RWPE2 (cell line): ENCODE measurements around the gene KMT2D.

Experiments
- ATAC-seq: fragments of 200-7000 bp; cut with Tn5 transposase; 3 replicates; pipeline ENCODE4 v1.9.1; 2021; ENCODE audit warnings: low read depth
- DNase-seq: peaks from one replicate; pipeline ENCODE4 v3.0.0-alpha.2; 2020; ENCODE audit warnings: low spot score
- H3K27ac ChIP-seq: fragments of 450-650 bp; 2 replicates; pipeline ENCODE4 v1.5.1; 2017; ENCODE audit warnings: mild to moderate bottlenecking; ENCODE audit not compliant: poor library complexity, severe bottlenecking
- H3K27me3 ChIP-seq: fragments of 250-450 bp; sonication (Bioruptor Pico); 2 replicates; pipeline ENCODE4 v1.5.1; 2021; ENCODE audit warnings: mild to moderate bottlenecking, moderate library complexity; ENCODE audit not compliant: insufficient read depth, poor library complexity, severe bottlenecking
- H3K36me3 ChIP-seq: fragments of 250-450 bp; sonication (Bioruptor Pico); 2 replicates; pipeline ENCODE4 v1.5.1; 2020; ENCODE audit warnings: low read depth, mild to moderate bottlenecking, moderate library complexity
- H3K4me1 ChIP-seq: fragments of 250-450 bp; sonication (Bioruptor Pico); 2 replicates; pipeline ENCODE4 v1.5.1; 2021; ENCODE audit warnings: mild to moderate bottlenecking, moderate library complexity; ENCODE audit not compliant: insufficient read depth, poor library complexity, severe bottlenecking
- H3K4me3 ChIP-seq: fragments of 250-450 bp; sonication (Bioruptor Pico); 2 replicates; pipeline ENCODE4 v1.5.1; 2021; ENCODE audit warnings: mild to moderate bottlenecking, moderate library complexity; ENCODE audit not compliant: severe bottlenecking
- H3K9me3 ChIP-seq: fragments of 250-450 bp; sonication (Bioruptor Pico); 2 replicates; pipeline ENCODE4 v1.5.1; 2021; ENCODE audit warnings: mild to moderate bottlenecking, moderate library complexity; ENCODE audit not compliant: severe bottlenecking
- TF ChIP-seq, protein P1 (sequence below): fragments of 450-650 bp; IDR thresholded peaks from one replicate; pipeline ENCODE4 v1.5.1; 2017; ENCODE audit warnings: mild to moderate bottlenecking, moderate library complexity; ENCODE audit not compliant: poor library complexity, severe bottlenecking

Gene KMT2D

DNA sequence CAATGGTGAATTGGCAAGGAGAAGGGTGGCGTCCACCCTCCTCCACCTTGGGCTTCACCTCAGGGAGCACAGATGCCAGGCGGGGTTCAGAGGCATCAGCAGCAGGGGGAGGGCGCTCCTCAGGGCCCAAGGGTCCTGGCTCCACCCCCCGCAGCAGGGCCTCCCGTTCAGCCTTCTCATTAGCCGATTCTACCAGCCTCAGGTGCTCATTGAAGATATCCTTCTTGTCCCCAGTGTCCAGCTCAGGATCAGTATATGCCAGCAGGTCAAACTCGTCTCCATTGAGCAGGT is 22.7 kb downstream of the KMT2D start:
- Histone ChIP-seq H3K27ac (no peak overlapping the region), H3K9me3 (no peaks in the 10 kb centered on the region), H3K4me1 (no peaks in the 10 kb centered on the region), H3K4me3 (no peak overlapping the region), H3K36me3 (peaks cover 82% of the 10 kb centered on the region), H3K27me3 (no peaks in the 10 kb centered on the region)
- DNase-seq (peak; percentile 42), ATAC-seq (no peak)
- TF ChIP-seq, protein P1, sequence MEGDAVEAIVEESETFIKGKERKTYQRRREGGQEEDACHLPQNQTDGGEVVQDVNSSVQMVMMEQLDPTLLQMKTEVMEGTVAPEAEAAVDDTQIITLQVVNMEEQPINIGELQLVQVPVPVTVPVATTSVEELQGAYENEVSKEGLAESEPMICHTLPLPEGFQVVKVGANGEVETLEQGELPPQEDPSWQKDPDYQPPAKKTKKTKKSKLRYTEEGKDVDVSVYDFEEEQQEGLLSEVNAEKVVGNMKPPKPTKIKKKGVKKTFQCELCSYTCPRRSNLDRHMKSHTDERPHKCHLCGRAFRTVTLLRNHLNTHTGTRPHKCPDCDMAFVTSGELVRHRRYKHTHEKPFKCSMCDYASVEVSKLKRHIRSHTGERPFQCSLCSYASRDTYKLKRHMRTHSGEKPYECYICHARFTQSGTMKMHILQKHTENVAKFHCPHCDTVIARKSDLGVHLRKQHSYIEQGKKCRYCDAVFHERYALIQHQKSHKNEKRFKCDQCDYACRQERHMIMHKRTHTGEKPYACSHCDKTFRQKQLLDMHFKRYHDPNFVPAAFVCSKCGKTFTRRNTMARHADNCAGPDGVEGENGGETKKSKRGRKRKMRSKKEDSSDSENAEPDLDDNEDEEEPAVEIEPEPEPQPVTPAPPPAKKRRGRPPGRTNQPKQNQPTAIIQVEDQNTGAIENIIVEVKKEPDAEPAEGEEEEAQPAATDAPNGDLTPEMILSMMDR: no peak

DNA sequence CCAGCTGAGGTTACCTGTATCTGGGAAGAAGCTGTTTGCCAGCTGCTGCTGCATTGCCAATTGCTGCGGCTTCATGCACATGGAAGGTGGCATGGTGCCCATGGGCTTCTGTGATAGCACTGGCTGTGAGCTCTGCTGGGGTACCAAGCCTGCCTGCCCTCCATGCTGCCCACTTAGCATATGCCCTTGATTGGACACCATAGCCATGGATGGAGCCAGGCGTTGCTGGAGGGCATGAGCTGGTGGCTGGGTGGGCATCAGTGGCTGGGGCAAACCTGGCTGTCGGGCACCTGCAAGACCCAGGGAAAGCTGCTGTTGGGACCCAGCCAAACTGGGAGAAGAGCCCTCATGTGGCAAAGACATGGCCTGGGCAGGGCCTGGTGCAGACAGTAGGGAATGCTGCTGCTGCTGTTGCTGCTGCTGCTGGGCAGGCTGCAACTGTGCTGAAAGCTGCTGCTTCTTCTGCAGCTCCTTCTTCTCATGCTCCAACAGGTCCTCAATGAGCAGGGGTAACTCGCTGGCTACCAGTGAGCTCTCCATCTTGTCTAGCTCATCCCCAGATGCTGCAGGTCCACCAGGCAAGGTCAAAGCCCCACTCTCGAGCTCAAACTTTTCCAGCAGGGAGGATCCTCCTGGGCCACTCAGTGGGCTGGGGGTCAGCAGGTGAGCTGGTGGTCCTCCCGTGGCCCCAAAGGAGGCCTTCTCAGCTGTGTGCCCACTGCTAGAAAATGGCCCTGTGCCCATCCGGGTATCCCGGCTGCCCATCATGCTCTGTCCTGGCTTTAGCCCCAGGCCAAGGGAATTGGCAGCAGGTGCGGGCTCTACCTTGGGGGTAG is 23.3 kb downstream of the KMT2D start:
- Histone ChIP-seq H3K36me3 (peaks cover 81% of the 10 kb centered on the region), H3K4me1 (no peaks in the 10 kb centered on the region), H3K4me3 (no peak overlapping the region), H3K9me3 (no peaks in the 10 kb centered on the region), H3K27ac (no peak overlapping the region), H3K27me3 (no peaks in the 10 kb centered on the region)
- ATAC-seq: no peak
- DNase-seq: peak; percentile 49
- TF ChIP-seq, protein P1: no peak

DNA sequence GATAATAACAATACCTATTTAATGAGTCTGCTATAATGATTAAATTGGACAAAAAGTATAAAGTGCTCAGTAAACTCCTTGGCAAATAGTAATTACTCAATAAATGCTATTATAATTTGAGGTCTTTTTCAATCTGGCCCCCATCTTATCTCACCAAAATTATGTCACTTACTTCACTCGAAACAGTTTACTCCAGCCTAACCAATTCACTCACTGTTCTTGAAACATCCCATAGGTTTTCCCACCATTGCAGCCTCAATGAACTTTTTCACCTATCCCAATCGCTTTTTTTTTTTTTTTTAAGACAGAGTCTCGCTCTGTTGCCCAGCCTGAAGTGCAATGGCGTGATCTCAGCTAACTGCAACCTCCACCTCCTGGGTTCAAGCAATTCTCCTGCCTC is 24.6 kb downstream of the KMT2D start:
- TF ChIP-seq, protein P1: no peak
- DNase-seq: no peak
- no peaks in the 10 kb centered on the region for H3K9me3 ChIP-seq

DNA sequence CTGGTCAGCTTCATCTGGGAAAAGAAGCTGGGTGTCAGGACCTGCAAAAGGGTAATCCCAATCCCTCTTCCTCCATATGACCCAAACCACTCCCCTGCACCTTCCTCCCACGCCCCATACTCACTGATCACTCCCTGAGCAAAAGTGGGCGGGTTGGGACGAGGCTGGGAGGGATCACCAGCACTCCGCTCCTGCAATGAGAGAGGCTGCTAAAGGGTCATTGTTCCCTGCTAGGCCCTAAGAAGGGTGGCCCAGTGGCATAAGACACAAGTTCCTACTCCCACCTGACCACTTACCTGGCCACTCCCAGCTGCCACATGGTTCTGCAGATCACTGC is 26.3 kb downstream of the KMT2D start:
- no peaks in the 10 kb centered on the region for H3K27me3 ChIP-seq
- H3K27ac ChIP-seq: no peak overlapping the region
- TF ChIP-seq, protein P1: no peak
- no peaks in the 10 kb centered on the region for H3K4me1 ChIP-seq
- H3K36me3 ChIP-seq: peaks cover 76% of the 10 kb centered on the region
- H3K9me3 ChIP-seq: no peaks in the 10 kb centered on the region
- ATAC-seq: no peak; the same call in 2 of the 3 replicates
- DNase-seq: no peak
- no peak overlapping the region for H3K4me3 ChIP-seq

More for the DNA sequence above, 24.6 kb downstream of the KMT2D start:
- H3K27me3 ChIP-seq: no peaks in the 10 kb centered on the region
- H3K27ac ChIP-seq: no peak overlapping the region
- no peak for ATAC-seq
- no peak overlapping the region for H3K4me3 ChIP-seq
- no peaks in the 10 kb centered on the region for H3K4me1 ChIP-seq
- peaks cover 79% of the 10 kb centered on the region for H3K36me3 ChIP-seq

DNA sequence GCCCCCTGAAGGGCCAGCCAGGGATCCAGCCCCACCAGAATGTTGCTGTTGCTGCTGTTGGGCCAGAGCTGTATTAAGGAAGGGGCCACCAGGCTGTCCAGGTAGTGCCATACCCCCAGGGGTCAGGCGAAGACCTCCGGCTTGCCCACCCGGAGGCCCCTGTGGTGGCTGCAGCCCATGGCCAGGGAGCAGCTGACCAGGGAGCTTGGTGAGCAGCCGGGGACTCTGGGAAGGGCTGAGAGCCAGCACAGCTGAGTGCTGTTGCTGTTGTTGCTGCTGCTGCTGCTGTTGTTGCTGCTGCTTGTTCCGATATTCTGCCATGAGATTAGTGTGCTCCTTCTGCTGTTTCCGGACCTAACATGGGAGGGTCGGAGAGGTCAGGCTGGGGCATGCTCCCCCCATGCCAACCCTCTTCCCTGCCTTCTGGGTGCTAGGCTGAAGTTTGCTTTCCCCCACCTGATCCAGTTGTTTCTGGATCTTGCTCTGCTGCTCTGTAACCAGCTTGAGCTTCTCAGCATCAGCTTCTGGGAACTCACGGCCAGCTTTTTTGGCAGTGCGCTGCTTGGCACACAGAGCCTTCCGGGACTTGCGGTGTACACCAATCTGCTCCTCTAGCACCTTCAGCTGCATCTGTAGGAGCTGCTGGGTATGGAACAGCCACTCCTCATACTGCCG is 26.8 kb downstream of the KMT2D start:
- TF ChIP-seq, protein P1: no peak
- DNase-seq: no peak
- H3K4me3 ChIP-seq: no peak overlapping the region
- no peaks in the 10 kb centered on the region for H3K4me1 ChIP-seq
- H3K9me3 ChIP-seq: no peaks in the 10 kb centered on the region
- no peaks in the 10 kb centered on the region for H3K27me3 ChIP-seq
- H3K27ac ChIP-seq: no peak overlapping the region
- ATAC-seq: no peak
- peaks cover 76% of the 10 kb centered on the region for H3K36me3 ChIP-seq
